Left ventricle myocardium inferior (tissue), 1 donor: Measurements from ENCODE around the gene PKM. TPM values are rescaled to one million over a fixed set of nuclear protein-coding genes. Genes with fewer than 3 reads are reported as not detected.

Source experiments
- DNase-seq: peaks from one replicate; pipeline ENCODE4 v3.0.0-alpha.2; 2020
- H3K27ac ChIP-seq: fragments of 200-600 bp; replicated peaks from 2 replicates; pipeline ENCODE4 v1.8.0; 2021
- H3K27me3 ChIP-seq: fragments of 200-600 bp; 2 replicates; pipeline ENCODE4 v1.8.0; 2021; ENCODE audit warnings: low read depth
- H3K36me3 ChIP-seq: fragments of 200-600 bp; 2 replicates; pipeline ENCODE4 v1.8.0; 2021
- H3K4me1 ChIP-seq: fragments of 200-600 bp; 2 replicates; pipeline ENCODE4 v1.8.0; 2021
- H3K4me3 ChIP-seq: fragments of 200-600 bp; 2 replicates; pipeline ENCODE4 v1.8.0; 2021; ENCODE audit warnings: mild to moderate bottlenecking, moderate library complexity
- H3K9me3 ChIP-seq: fragments of 200-600 bp; replicated peaks from 2 replicates; pipeline ENCODE4 v1.8.0; 2021
- intact Hi-C: fragments of 100-400 bp; cut with micrococcal nuclease; formaldehyde crosslinking; loops from one replicate; pipeline ENCODE4 v1.11.0; 2022
- total RNA-seq: library from RNA; stranded (reverse); fragmentation: NEBNext Ultra II Directional; extraction: Animal tissue kit (Norgen Biotek cat#: 25700); gene quantifications from one replicate; pipeline ENCODE4 v1.2.1, GENCODE V29; 2021
- TF ChIP-seq, protein P1 (sequence below): fragments of 200-600 bp; IDR thresholded peaks from 2 replicates; pipeline ENCODE4 v1.8.0; 2021; ENCODE audit warnings: antibody characterized with exemption, mild to moderate bottlenecking, borderline replicate concordance
- donor health status: DM: no; HTN: yes; CAD: no; lungs with severe emphysema.

Gene PKM
- total RNA-seq, 1 donor from 2014 or later, result 1,009 TPM

DNA sequence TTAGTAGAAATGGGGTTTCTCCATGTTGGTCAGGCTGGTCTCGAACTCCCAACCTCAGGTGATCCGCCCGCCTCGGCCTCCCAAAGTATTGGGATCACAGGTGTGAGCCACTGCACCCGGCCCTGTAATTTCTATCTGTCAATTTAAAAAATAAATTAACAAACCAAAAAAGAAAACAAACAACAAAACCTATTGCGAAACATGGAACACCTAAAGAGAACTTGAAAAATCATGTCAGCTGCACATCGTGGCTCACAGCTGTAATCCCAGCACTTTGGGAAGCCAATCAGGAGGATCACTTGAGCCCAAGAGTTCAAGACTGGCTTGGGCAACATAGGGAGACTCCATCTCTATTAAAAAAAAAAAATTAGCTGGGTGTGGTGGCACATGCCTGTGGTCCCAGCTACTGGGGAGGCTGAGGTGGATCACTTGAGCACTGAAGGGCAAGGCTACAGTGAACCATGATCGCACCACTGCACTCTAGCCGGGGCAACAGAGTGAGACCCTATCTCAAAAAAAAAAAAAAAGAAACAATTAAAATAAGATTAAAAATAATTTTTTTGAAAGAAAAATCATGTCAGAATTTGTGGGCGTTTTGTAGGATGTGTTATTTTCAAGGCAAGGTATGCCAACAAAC lies 21.8 kb upstream of the PKM start:
- H3K36me3 ChIP-seq, result peaks cover 100% of the 10 kb centered on the region
- no peak overlapping the region for H3K27ac ChIP-seq
- no peaks in the 10 kb centered on the region for H3K27me3 ChIP-seq
- intact Hi-C loops, result no loop called here
- no peaks in the 10 kb centered on the region for H3K9me3 ChIP-seq
- no peaks in the 10 kb centered on the region for H3K4me1 ChIP-seq
- TF ChIP-seq, protein P1, sequence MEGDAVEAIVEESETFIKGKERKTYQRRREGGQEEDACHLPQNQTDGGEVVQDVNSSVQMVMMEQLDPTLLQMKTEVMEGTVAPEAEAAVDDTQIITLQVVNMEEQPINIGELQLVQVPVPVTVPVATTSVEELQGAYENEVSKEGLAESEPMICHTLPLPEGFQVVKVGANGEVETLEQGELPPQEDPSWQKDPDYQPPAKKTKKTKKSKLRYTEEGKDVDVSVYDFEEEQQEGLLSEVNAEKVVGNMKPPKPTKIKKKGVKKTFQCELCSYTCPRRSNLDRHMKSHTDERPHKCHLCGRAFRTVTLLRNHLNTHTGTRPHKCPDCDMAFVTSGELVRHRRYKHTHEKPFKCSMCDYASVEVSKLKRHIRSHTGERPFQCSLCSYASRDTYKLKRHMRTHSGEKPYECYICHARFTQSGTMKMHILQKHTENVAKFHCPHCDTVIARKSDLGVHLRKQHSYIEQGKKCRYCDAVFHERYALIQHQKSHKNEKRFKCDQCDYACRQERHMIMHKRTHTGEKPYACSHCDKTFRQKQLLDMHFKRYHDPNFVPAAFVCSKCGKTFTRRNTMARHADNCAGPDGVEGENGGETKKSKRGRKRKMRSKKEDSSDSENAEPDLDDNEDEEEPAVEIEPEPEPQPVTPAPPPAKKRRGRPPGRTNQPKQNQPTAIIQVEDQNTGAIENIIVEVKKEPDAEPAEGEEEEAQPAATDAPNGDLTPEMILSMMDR, result no peak
- H3K4me3 ChIP-seq, result no peak overlapping the region
- DNase-seq, result no peak

DNA sequence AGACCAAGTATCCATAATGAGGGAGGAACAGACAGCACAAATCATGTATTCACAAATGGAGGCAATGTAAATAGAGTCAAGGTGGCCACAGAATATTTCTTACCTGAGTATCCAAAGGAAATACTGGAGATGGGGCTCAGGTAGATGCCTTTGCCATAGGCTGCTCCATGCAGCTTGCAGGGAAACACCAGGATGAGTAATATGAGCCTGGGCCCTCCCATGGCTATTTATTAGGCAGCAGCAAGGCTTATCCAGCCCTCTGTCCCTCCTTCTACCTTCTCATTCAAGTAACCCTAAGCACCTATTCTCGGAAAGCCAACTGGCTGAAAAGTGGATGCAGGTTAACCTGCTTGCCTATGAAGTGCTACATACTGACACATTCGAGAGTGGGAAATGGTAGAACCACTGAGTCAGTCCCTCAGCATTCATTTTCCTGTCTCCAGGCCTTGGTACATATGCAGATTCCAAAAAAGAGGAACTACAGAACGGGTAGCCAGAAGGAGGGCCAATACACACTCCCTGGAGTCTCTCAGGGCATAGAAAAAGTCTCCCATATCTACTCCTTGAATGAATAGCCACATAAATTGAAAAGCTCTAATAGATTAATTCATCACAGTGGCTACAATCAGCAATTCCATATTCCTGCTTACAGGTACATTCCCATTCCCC lies 18.3 kb upstream of the PKM start:
- TF ChIP-seq, protein P1, result no peak
- Histone ChIP-seq H3K36me3 (peaks cover 88% of the 10 kb centered on the region), H3K27me3 (no peaks in the 10 kb centered on the region), H3K9me3 (no peaks in the 10 kb centered on the region), H3K4me3 (no peak overlapping the region), H3K4me1 (no peaks in the 10 kb centered on the region), H3K27ac (no peak overlapping the region)
- no peak for DNase-seq
- intact Hi-C loops, result no loop called here

DNA sequence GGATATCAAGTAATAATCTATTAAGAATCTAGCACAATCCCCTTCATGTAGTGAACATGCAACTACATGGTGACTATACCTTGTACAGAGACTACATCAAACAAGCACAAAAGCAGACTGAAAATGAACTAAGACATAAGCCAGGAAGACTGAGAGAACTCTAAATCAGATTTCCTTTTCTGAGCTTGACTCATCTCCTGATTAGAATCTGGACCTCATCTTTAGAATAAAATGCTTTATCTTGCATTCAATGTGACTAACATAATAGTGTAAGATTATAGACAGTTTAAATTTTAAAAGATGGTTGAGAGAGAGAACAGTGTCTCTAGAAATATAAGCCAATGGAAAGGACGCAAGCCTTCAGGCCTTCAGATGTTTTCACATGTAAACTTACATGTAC lies 17.5 kb upstream of the PKM start:
- H3K9me3 ChIP-seq, result no peaks in the 10 kb centered on the region
- DNase-seq, result no peak
- TF ChIP-seq, protein P1, result no peak
- H3K27ac ChIP-seq, result no peak overlapping the region
- no peak overlapping the region for H3K4me3 ChIP-seq
- intact Hi-C loops, result no loop called here
- H3K36me3 ChIP-seq, result peaks cover 85% of the 10 kb centered on the region
- no peaks in the 10 kb centered on the region for H3K4me1 ChIP-seq
- H3K27me3 ChIP-seq, result no peaks in the 10 kb centered on the region

DNA sequence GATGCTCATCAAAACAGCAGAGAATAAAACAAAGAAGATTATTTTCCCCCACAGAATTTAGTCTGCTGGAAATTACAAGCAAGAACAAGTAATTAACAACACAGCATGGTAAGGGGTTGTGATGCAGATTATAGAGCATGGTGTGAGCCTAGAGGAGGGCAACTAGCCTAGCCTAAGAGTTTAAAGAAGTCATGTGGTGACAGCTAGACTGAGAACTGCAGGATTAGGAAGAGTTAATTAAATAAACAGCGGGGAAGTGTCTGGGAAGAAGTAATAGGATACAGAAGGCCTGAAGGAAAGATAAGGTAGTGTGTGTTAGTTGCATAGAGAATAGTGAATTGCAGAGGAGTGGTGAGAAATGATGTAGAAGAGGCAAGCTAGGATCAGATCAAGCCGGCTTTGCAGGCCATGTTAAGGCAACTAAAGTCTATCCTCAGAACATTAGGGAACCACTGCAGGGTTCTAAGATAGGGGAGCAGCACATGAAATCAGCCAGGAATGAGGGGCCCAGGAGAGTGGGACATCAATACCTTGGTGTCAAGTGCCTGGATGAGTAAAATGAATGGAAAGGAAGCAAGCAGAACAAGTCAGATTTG lies 11.9 kb upstream of the PKM start:
- Histone ChIP-seq H3K4me3 (no peak overlapping the region), H3K4me1 (no peaks in the 10 kb centered on the region), H3K27ac (no peak overlapping the region), H3K27me3 (no peaks in the 10 kb centered on the region), H3K36me3 (peaks cover 64% of the 10 kb centered on the region), H3K9me3 (no peaks in the 10 kb centered on the region)
- intact Hi-C loops, result no loop called here
- TF ChIP-seq, protein P1, result no peak
- DNase-seq, result no peak

DNA sequence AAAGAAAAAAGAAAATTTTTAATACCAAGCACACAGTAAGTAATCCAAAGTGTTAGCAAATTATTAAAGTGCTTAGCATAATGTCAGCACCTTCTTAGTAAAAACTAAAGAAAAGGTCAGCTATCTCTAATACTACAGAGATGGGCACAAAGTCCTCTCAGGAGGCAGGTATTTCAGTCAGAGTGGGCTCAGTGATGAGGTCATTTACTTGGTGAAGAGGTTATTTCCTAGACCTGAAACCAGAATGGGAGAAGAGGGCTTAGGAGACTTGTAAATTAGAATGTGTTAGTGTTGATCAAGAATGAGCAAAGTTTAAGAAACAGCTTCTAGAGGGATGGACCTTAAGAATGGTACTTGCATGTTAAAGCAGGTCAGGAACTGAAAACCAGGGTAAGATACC lies 8.7 kb upstream of the PKM start:
- H3K27ac ChIP-seq, result no peak overlapping the region
- H3K27me3 ChIP-seq, result no peaks in the 10 kb centered on the region
- no peaks in the 10 kb centered on the region for H3K9me3 ChIP-seq
- no peak overlapping the region for H3K4me3 ChIP-seq
- peaks cover 44% of the 10 kb centered on the region for H3K36me3 ChIP-seq
- H3K4me1 ChIP-seq, result no peaks in the 10 kb centered on the region
- no peak for DNase-seq
- TF ChIP-seq, protein P1, result no peak
- intact Hi-C loops, result no loop called here
